ENCODE results near the gene ATP8B2. TPM values are rescaled to one million over a fixed set of nuclear protein-coding genes. Genes with fewer than 3 reads are reported as not detected.

ATP8B2 gene
- total RNA-seq, 1 experiment from 2014 or later: 36.3 TPM

DNA sequence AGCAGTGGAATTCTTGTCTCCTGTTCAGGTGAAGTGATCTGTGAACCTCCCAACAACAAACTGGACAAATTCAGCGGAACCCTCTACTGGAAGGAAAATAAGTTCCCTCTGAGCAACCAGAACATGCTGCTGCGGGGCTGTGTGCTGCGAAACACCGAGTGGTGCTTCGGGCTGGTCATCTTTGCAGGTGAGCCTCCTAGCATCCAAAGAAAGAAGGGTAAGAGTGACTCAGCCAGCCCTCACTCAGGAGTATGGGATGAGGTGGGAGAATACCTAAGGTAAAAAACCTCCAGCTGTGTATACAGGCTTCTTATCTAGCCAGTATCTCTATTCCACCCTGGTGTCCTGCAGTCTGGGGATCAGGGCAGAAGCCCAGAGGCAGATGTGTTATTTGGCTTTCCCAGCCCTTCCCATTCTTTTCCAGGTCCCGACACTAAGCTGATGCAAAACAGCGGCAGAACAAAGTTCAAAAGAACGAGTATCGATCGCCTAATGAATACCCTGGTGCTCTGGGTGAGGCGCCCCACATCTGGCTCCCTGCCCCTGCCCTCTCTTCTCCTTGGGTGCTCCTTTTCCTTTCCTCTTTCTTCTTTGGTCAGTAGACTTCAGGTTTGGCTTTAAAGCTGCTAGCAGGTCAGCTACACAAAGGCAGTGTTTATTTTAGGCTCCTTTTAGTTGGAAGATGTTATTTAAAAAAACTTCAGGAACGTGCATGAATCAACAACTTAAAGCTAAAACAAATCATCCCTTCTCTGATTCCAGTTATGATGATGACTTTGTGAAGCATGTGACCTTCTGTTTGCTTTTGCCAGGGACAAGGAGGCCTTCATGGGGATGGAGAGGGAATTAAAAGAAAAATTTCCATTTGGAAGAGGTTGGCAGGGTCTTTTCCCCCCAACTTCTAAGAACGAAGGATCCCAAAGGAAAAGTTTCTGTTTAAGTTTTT lies 9.0 kb downstream of the ATP8B2 start:
- CTCF ChIA-PET: interaction anchor here (0.5 to 1.9 kb wide), 14 partner anchors 8 to 802 kb away, joined by 3 to 18 read pairs (median 4); partner anchors contain the start of genes ATP8B2 and HAX1
- Histone ChIP-seq H3K27me3 (ENCODE audit: low read length) (no peaks in the 10 kb centered on the region), H3K9me3 (ENCODE audit: low read length) (no peaks in the 10 kb centered on the region), H3K79me2 (ENCODE audit: low read length) (no peaks in the 10 kb centered on the region), H3F3A (ENCODE audit: low read length, unreplicated experiment) (no peaks in the 10 kb centered on the region), H3K4me3 (ENCODE audit: low read length) (no peak overlapping the region), H2AFZ (ENCODE audit: low read length) (no peak overlapping the region; the same call in 1 of the 2 replicates), H3K4me2 (ENCODE audit: low read length) (no peak overlapping the region), H4K20me1 (ENCODE audit: low read length) (no peaks in the 10 kb centered on the region), H3K9ac (ENCODE audit: low read length) (no peak overlapping the region), H3K36me3 (ENCODE audit: low read depth, low read length) (peaks cover 4% of the 10 kb centered on the region; the same call in 1 of the 2 replicates), H3K27ac (ENCODE audit: low read length) (no peak overlapping the region), H3K9me2 (replicated peaks; ENCODE audit: low read length) (no peaks in the 10 kb centered on the region), H3K4me1 (ENCODE audit: insufficient read depth, low read length) (0 out of 2 replicates have a peak, but pooled peaks cover 3% of the 10 kb centered on the region)
- POLR2A ChIA-PET (ENCODE audit: unreplicated experiment): interaction anchor here (0.5 to 0.7 kb wide), 2 partner anchors 10 to 27 kb away, joined by 3 to 4 read pairs; no protein-coding TSS in a partner anchor
- TF ChIP-seq, protein P1, sequence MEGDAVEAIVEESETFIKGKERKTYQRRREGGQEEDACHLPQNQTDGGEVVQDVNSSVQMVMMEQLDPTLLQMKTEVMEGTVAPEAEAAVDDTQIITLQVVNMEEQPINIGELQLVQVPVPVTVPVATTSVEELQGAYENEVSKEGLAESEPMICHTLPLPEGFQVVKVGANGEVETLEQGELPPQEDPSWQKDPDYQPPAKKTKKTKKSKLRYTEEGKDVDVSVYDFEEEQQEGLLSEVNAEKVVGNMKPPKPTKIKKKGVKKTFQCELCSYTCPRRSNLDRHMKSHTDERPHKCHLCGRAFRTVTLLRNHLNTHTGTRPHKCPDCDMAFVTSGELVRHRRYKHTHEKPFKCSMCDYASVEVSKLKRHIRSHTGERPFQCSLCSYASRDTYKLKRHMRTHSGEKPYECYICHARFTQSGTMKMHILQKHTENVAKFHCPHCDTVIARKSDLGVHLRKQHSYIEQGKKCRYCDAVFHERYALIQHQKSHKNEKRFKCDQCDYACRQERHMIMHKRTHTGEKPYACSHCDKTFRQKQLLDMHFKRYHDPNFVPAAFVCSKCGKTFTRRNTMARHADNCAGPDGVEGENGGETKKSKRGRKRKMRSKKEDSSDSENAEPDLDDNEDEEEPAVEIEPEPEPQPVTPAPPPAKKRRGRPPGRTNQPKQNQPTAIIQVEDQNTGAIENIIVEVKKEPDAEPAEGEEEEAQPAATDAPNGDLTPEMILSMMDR (conservative IDR thresholded peaks at IDR 0.05; ENCODE audit: low read depth, low read length): no peak
- TF ChIP-seq EZH2 (IDR thresholded peaks at IDR 0.05; ENCODE audit: low read length, unreplicated experiment) (no peak), EZH2phosphoT487 (IDR thresholded peaks at IDR 0.05; ENCODE audit: borderline replicate concordance, low read length) (no peak)
- intact Hi-C loops (cut with micrococcal nuclease): loop anchor here (1.0 kb wide), 3 partner anchors 8 to 135 kb away; partner anchors contain the start of gene HAX1
- BruUV-seq (replicated peaks): TSS peak; percentile 4
- ATAC-seq (peak; percentile 62), DNase-seq (no peak)

- no peak overlapping the region for H3K4me2 ChIP-seq (ENCODE audit: low read length)
- no peaks in the 10 kb centered on the region for H3F3A ChIP-seq (ENCODE audit: low read length, unreplicated experiment)
- no peaks in the 10 kb centered on the region for H3K9me3 ChIP-seq (ENCODE audit: low read length)
- BruUV-seq (replicated peaks): no TSS peak
- peaks cover 4% of the 10 kb centered on the region; the same call in 1 of the 2 replicates for H3K36me3 ChIP-seq (ENCODE audit: low read depth, low read length)
- ChIA-PET POLR2A (ENCODE audit: unreplicated experiment) (no interaction called here), CTCF (interaction anchor here (0.5 to 1.9 kb wide), 15 partner anchors 9 to 801 kb away, joined by 3 to 18 read pairs (median 4); partner anchors contain the start of genes ATP8B2 and HAX1)
- 0 out of 2 replicates have a peak, but pooled peaks cover 3% of the 10 kb centered on the region for H3K4me1 ChIP-seq (ENCODE audit: insufficient read depth, low read length)
- no peak for TF ChIP-seq EZH2phosphoT487 (IDR thresholded peaks at IDR 0.05; ENCODE audit: borderline replicate concordance, low read length)
- TF ChIP-seq, protein P1 (conservative IDR thresholded peaks at IDR 0.05; ENCODE audit: low read depth, low read length): peak; percentile 97
- H3K9me2 ChIP-seq (replicated peaks; ENCODE audit: low read length): no peaks in the 10 kb centered on the region
- DNase-seq (peak; percentile 86), ATAC-seq (peak; percentile 91)
- intact Hi-C loops (cut with micrococcal nuclease): loop anchor here (1.0 kb wide), 3 partner anchors 9 to 136 kb away; partner anchors contain the start of gene HAX1
- H2AFZ ChIP-seq (ENCODE audit: low read length): no peak overlapping the region; the same call in 1 of the 2 replicates
- H4K20me1 ChIP-seq (ENCODE audit: low read length): no peaks in the 10 kb centered on the region
- H3K9ac ChIP-seq (ENCODE audit: low read length): no peak overlapping the region
- no peaks in the 10 kb centered on the region for H3K27me3 ChIP-seq (ENCODE audit: low read length)
- H3K79me2 ChIP-seq (ENCODE audit: low read length): no peaks in the 10 kb centered on the region
- no peak overlapping the region for H3K4me3 ChIP-seq (ENCODE audit: low read length)
- no peak overlapping the region for H3K27ac ChIP-seq (ENCODE audit: low read length)
Measured at GRCh38 chr1:154335025-154335714, 9.8 kb downstream of the ATP8B2 start.
